ENCODE results near the gene DLG5.

The DLG5 gene

GRCh38 chr10:77904100-77904840, 22.3 kb downstream of the DLG5 start:
- no peak for TF ChIP-seq SIN3A (IDR thresholded peaks at IDR 0.05; ENCODE audit: borderline replicate concordance, insufficient read depth, low read length)
- no peak for TF ChIP-seq REST (IDR thresholded peaks at IDR 0.05; ENCODE audit: insufficient read depth in 1 of 2, low read depth in 2 of 2, low read length in 2 of 2)
- no peak for TF ChIP-seq FOXP2 (optimal IDR thresholded peaks at IDR 0.05; ENCODE audit: borderline replicate concordance, extremely low read depth, extremely low read length, insufficient read depth)
- TF ChIP-seq POLR2AphosphoS5 (IDR thresholded peaks at IDR 0.05; ENCODE audit: low read depth, low read length) = no peak
- TF ChIP-seq TAF1 (IDR thresholded peaks at IDR 0.05; ENCODE audit: borderline replicate concordance, insufficient read depth, low read length) = no peak

GRCh38 chr10:77902159-77902558, 24.4 kb downstream of the DLG5 start:
- TF ChIP-seq POLR2AphosphoS5 (IDR thresholded peaks at IDR 0.05; ENCODE audit: low read depth, low read length) (no peak), SIN3A (IDR thresholded peaks at IDR 0.05; ENCODE audit: borderline replicate concordance, insufficient read depth, low read length) (no peak), FOXP2 (optimal IDR thresholded peaks at IDR 0.05; ENCODE audit: borderline replicate concordance, extremely low read depth, extremely low read length, insufficient read depth) (no peak), REST (IDR thresholded peaks at IDR 0.05; ENCODE audit: insufficient read depth in 1 of 2, low read depth in 2 of 2, low read length in 2 of 2) (no peak), TAF1 (IDR thresholded peaks at IDR 0.05; ENCODE audit: borderline replicate concordance, insufficient read depth, low read length) (no peak)

- no peak for TF ChIP-seq TAF1 (IDR thresholded peaks at IDR 0.05; ENCODE audit: borderline replicate concordance, insufficient read depth, low read length)
- TF ChIP-seq FOXP2 (optimal IDR thresholded peaks at IDR 0.05; ENCODE audit: borderline replicate concordance, extremely low read depth, extremely low read length, insufficient read depth) = no peak
- no peak for TF ChIP-seq SIN3A (IDR thresholded peaks at IDR 0.05; ENCODE audit: borderline replicate concordance, insufficient read depth, low read length)
- no peak for TF ChIP-seq REST (IDR thresholded peaks at IDR 0.05; ENCODE audit: insufficient read depth in 1 of 2, low read depth in 2 of 2, low read length in 2 of 2)
- no peak for TF ChIP-seq POLR2AphosphoS5 (IDR thresholded peaks at IDR 0.05; ENCODE audit: low read depth, low read length)
These were observed 24.8 kb downstream of the DLG5 start for GRCh38 chr10:77901743-77902142.

- TF ChIP-seq FOXP2 (optimal IDR thresholded peaks at IDR 0.05; ENCODE audit: borderline replicate concordance, extremely low read depth, extremely low read length, insufficient read depth) (no peak), TAF1 (IDR thresholded peaks at IDR 0.05; ENCODE audit: borderline replicate concordance, insufficient read depth, low read length) (no peak), SIN3A (IDR thresholded peaks at IDR 0.05; ENCODE audit: borderline replicate concordance, insufficient read depth, low read length) (no peak), REST (IDR thresholded peaks at IDR 0.05; ENCODE audit: insufficient read depth in 1 of 2, low read depth in 2 of 2, low read length in 2 of 2) (no peak), POLR2AphosphoS5 (IDR thresholded peaks at IDR 0.05; ENCODE audit: low read depth, low read length) (no peak)
These were observed 26.9 kb downstream of the DLG5 start for GRCh38 chr10:77899690-77900089.

Data from PFSK-1 (cell line).